ENCODE measurements around the gene EVC2. TPM values are rescaled to one million over a fixed set of nuclear protein-coding genes. Genes with fewer than 3 reads are reported as not detected.

The EVC2 gene
- total and polyA plus RNA-seq, 2 of the 4 experiments (the other 2 are of a cell fraction) = 2.7 to 5.9 TPM

DNA sequence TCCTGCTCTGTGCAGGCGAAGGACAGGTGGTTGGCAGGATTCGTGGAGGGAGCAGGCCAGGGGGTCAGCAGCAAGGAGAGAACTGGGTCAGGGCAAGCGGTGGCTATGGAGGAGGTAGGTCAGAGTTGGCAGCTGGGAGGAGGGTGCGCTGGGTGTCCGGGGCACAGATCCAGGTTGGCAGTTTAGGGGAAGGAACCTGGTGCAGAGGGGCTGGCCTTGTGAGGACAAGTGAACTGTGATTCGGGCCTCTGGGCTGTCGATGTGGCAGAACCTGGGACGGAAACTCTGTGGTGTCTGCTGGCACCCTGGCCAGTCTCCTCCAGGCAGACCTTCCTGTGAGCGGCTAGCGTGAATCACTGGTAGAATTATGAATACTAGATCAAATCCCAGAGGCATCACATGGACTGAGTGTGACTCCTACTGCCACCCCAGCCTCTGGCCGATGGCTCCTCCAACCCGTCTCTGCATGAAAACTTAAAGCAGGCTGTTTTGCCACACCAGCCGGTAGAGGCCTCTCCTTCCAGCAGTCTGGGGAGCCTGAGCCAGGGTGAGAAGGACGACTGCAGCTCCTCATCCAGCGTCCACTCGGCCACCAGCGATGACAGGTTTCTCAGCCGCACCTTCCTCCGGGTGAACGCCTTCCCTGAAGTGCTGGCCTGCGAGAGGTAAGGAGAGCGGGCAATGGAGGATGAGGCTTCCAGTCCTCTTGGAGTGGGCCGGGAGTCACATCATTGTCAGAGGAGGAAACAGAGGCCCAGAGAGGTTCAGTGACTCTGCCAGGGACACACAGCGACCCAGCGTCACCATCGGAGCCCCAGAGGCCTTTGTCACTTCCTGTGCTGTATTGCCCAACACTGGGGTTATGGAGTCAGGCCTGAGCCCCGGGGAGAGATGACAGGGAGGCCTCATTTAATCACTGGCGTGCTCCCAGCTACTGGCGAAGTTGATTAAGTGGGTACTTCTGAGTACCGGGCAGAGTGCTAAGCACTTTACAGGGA is 22.9 kb upstream of the EVC2 start:
- ATAC-seq (ENCODE audit: low read depth) (no peak; the same call in 1 of the 2 replicates), DNase-seq (no peak)
- Histone ChIP-seq H2AFZ (replicated peaks; ENCODE audit: low read length, poor library complexity) (no peak overlapping the region), H2BK15ac (ENCODE audit: low read depth, low read length) (no peak overlapping the region), H4K8ac (ENCODE audit: low read depth in 2 of 2, low read length in 2 of 2) (no peak overlapping the region), H3K4me1 (ENCODE audit: control insufficient read depth, insufficient read depth, low read length) (no peaks in the 10 kb centered on the region), H3K9ac (ENCODE audit: low read depth, low read length) (no peak overlapping the region), H3K23ac (ENCODE audit: low read depth, low read length) (no peak overlapping the region), H2AK9ac (replicated peaks; ENCODE audit: low read depth, low read length, poor library complexity) (peak overlapping the region; percentile 57), H3K18ac (ENCODE audit: low read depth, low read length) (no peak overlapping the region), H3K56ac (ENCODE audit: extremely low read depth, insufficient read depth, low read length) (no peak overlapping the region), H2BK120ac (ENCODE audit: low read depth, low read length) (no peak overlapping the region), H2AK5ac (ENCODE audit: low read depth, low read length) (no peak overlapping the region), H3K4ac (ENCODE audit: low read depth, low read length) (no peak overlapping the region), H3K9me3 (ENCODE audit: control insufficient read depth, insufficient read depth, low read length) (no peaks in the 10 kb centered on the region), H3K79me1 (ENCODE audit: low read depth in 1 of 2, low read length in 2 of 2) (peaks cover 38 to 59% of the 10 kb centered on the region in 2 experiments), H2BK5ac (ENCODE audit: low read depth, low read length, poor library complexity, severe bottlenecking) (no peak overlapping the region), H3K4me2 (ENCODE audit: low read depth, low read length) (no peak overlapping the region), H3K4me3 (ENCODE audit: insufficient read depth, low read depth, low read length) (no peak overlapping the region), H3K36me3 (ENCODE audit: control insufficient read depth, insufficient read depth, low read length) (peaks cover 64% of the 10 kb centered on the region), H3K9me1 (ENCODE audit: insufficient read depth, low read length) (peaks cover 6% of the 10 kb centered on the region; the same call in 1 of the 2 replicates), H4K20me1 (ENCODE audit: insufficient read depth, low read length) (peaks cover 16% of the 10 kb centered on the region), H3K27ac (ENCODE audit: insufficient read depth, low read length) (no peak overlapping the region; the same call in 1 of the 2 replicates), H4K5ac (ENCODE audit: low read depth, low read length) (no peak overlapping the region), H2BK20ac (ENCODE audit: low read depth, low read length) (no peak overlapping the region), H4K91ac (ENCODE audit: insufficient read depth, low read depth, low read length) (no peak overlapping the region), H3K27me3 (ENCODE audit: control insufficient read depth, insufficient read depth, low read length) (no peaks in the 10 kb centered on the region), H3K14ac (replicated peaks; ENCODE audit: low read depth, low read length) (no peak overlapping the region)
- BruUV-seq (replicated peaks) = no TSS peak
- dilution Hi-C loops (cut with HindIII; ENCODE audit: low sequenced_read_pairs, unreplicated experiment) (no loop called here), in situ Hi-C loops (cut with MboI; ENCODE audit: low sequenced_read_pairs) (no loop called here), intact Hi-C loops (cut with micrococcal nuclease) (no loop called here)
- WGBS, 2 experiments (ENCODE audit: extremely low coverage in 2 of 2, insufficient read length in 1 of 2) = 97% methylated on average over 6 of the region's 30 CpGs; no CpG with 5 or more reads in 1 of the 2 experiments
- ChIA-PET CTCF (no interaction called here), POLR2A (ENCODE audit: unreplicated experiment) (no interaction called here)
- TF ChIP-seq NFE2L2 (IDR thresholded peaks at IDR 0.05; ENCODE audit: low read depth, low read length) = no peak
- peak; percentile 62; the same call in 1 of the 2 replicates for TF ChIP-seq CEBPB (IDR thresholded peaks at IDR 0.05; ENCODE audit: low read depth, low read length)

Measured in IMR-90 (cell line).